Stimulated activated CD4-positive, alpha-beta T cell treated with anti-CD3 and anti-CD28 coated beads, Interleukin-4, amount 100 ng/mL, for 48 hours (primary cell): ENCODE measurements around the gene TRIM49C.
"Not testable (repeated sequence)": the region's sequence is repeated elsewhere in the genome, so short reads cannot be mapped to it uniquely, and the experiment has no call there.

Experiments used
- DNase-seq, 2 donors: peaks; one replicate each; pipeline ENCODE4 v3.0.0-alpha.2; 2020; ENCODE audit warnings: low read depth in 2 of 2

Gene TRIM49C

GRCh38 chr11:90030806-90031205 is at the start of gene TRIM49C:
TSS of gene TRIM49C (plus strand) at chr11:90031106. CDS start at chr11:90035212, 4,106 bp downstream.
- DNase-seq: not testable (repeated sequence)

- DNase-seq: not testable (repeated sequence)
These were observed 6.7 kb upstream of the TRIM49C start for GRCh38 chr11:90024184-90024583.

GRCh38 chr11:90051591-90052209 is 20.8 kb downstream of the TRIM49C start:
- not testable (repeated sequence) for DNase-seq

GRCh38 chr11:90052311-90052710 is 21.4 kb downstream of the TRIM49C start:
- DNase-seq: not testable (repeated sequence)

GRCh38 chr11:90053545-90053944 is 22.6 kb downstream of the TRIM49C start:
- DNase-seq: not testable (repeated sequence)

- not testable (repeated sequence) for DNase-seq
These were observed 54.7 kb downstream of the TRIM49C start, which contains the start of gene UBTFL1 for GRCh38 chr11:90085650-90086049. TSS of gene UBTFL1 (plus strand) at chr11:90085950. CDS start at chr11:90085950, 0 bp downstream.

GRCh38 chr11:90088731-90089130 is 57.8 kb downstream of the TRIM49C start:
- not testable (repeated sequence) for DNase-seq
